CD4-positive, alpha-beta T cell treated with Interleukin-10 for 1 hour (primary cell): Measurements from ENCODE around the gene KIAA2012.
"Not testable (repeated sequence)": the region's sequence is repeated elsewhere in the genome, so short reads cannot be mapped to it uniquely, and the experiment has no call there.

Experiments used
- DNase-seq: peaks from one replicate; pipeline ENCODE4 v3.0.0-alpha.2; 2020

KIAA2012 gene

GRCh38 chr2:202204855-202205254 lies 131.8 kb downstream of the KIAA2012 start:
- no peak for DNase-seq

GRCh38 chr2:202208526-202208925 lies 135.5 kb downstream of the KIAA2012 start:
- DNase-seq, result no peak

GRCh38 chr2:202215179-202215578 lies 142.1 kb downstream of the KIAA2012 start:
- DNase-seq, result no peak

GRCh38 chr2:202221873-202222272 lies 148.8 kb downstream of the KIAA2012 start:
- DNase-seq, result no peak

GRCh38 chr2:202237787-202238233 lies 164.8 kb downstream of the KIAA2012 start:
- DNase-seq, result no peak

GRCh38 chr2:202238234-202239197 lies 165.5 kb downstream of the KIAA2012 start, which contains the start of gene SUMO1:
Gene SUMO1 (minus strand): TSS chr2:202238597. CDS start chr2:202238451, 146 bp downstream.
- peak; percentile 93 for DNase-seq

- DNase-seq, result not testable (repeated sequence)
Observed at GRCh38 chr2:202247710-202248109, 174.7 kb downstream of the KIAA2012 start.

- no peak for DNase-seq
Observed at GRCh38 chr2:202249521-202250253, 176.6 kb downstream of the KIAA2012 start.

GRCh38 chr2:202251494-202251893 lies 178.4 kb downstream of the KIAA2012 start:
- no peak for DNase-seq
